ENCODE measurements around the gene MARS1. TPM values are rescaled to one million over a fixed set of nuclear protein-coding genes. Genes with fewer than 3 reads are reported as not detected.

Gene MARS1
- total and polyA plus RNA-seq, 2 experiments from 2014 or later, result 266 to 351 TPM

DNA sequence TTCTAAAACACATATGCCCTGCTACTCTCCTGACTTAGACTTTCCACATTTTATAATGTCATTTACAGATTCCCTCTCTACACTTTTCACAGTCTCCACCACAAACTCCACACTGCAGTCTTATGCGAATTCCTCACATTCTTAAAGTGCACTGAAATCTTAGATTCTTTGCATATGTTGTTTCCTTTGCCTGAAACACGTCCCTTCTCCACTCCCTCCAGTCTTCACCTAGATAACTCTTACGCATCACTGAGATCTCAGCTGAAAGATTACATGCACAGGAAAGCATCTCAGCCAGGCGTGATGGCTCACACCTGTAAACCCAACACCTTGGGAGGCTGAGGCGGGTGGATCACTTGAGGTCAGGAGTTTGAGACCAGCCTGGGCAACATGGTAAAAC lies 4.4 kb upstream of the MARS1 start:
- H3K27ac Mint-ChIP-seq, result no peak overlapping the region
- Histone ChIP-seq H3K4me3 (no peak overlapping the region), H3F3A (replicated peaks; ENCODE audit: low read depth) (peaks cover 2% of the 10 kb centered on the region), H3K9me2 (ENCODE audit: insufficient read depth) (no peaks in the 10 kb centered on the region), H3K36me3 (ENCODE audit: insufficient read depth) (no peaks in the 10 kb centered on the region), H3K79me2 (replicated peaks; ENCODE audit: insufficient read depth) (peaks cover 5% of the 10 kb centered on the region), H3K27ac (ENCODE audit: low read depth) (peak overlapping the region; percentile 1; the same call in 1 of the 2 replicates), H3K4me2 (no peak overlapping the region), H3K4me1 (ENCODE audit: insufficient read depth) (peaks cover 16% of the 10 kb centered on the region), H3K27me3 (ENCODE audit: insufficient read depth) (no peaks in the 10 kb centered on the region), H4K20me1 (replicated peaks; ENCODE audit: insufficient read depth) (peaks cover 1% of the 10 kb centered on the region), H2AFZ (no peak overlapping the region)
- ATAC-seq, result no peak
- H3K27me3 Mint-ChIP-seq (ENCODE audit: insufficient read depth, low read depth, poor library complexity), result peaks cover 17% of the 10 kb centered on the region
- DNase-seq (ENCODE audit: low spot score), result peak; percentile 61
- no peak overlapping the region; the same call in 2 of the 3 replicates for H3K4me3 Mint-ChIP-seq
- no peak for TF ChIP-seq EZH2phosphoT487 (IDR thresholded peaks at IDR 0.05; ENCODE audit: unreplicated experiment)
- no peak for TF ChIP-seq JUNB (IDR thresholded peaks at IDR 0.05; ENCODE audit: unreplicated experiment)
- no peak for TF ChIP-seq EZH2 (IDR thresholded peaks at IDR 0.05; ENCODE audit: low read depth, unreplicated experiment)
- TF ChIP-seq POLR2AphosphoS5 (IDR thresholded peaks at IDR 0.05; ENCODE audit: low read depth), result no peak
- TF ChIP-seq, protein P1, sequence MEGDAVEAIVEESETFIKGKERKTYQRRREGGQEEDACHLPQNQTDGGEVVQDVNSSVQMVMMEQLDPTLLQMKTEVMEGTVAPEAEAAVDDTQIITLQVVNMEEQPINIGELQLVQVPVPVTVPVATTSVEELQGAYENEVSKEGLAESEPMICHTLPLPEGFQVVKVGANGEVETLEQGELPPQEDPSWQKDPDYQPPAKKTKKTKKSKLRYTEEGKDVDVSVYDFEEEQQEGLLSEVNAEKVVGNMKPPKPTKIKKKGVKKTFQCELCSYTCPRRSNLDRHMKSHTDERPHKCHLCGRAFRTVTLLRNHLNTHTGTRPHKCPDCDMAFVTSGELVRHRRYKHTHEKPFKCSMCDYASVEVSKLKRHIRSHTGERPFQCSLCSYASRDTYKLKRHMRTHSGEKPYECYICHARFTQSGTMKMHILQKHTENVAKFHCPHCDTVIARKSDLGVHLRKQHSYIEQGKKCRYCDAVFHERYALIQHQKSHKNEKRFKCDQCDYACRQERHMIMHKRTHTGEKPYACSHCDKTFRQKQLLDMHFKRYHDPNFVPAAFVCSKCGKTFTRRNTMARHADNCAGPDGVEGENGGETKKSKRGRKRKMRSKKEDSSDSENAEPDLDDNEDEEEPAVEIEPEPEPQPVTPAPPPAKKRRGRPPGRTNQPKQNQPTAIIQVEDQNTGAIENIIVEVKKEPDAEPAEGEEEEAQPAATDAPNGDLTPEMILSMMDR (conservative IDR thresholded peaks at IDR 0.05; ENCODE audit: low read depth in 2 of 2), result no peak
- no peak for TF ChIP-seq CREB1 (CRISPR knock-in tag; IDR thresholded peaks at IDR 0.05; ENCODE audit: low read depth)
- TF ChIP-seq, protein P2, sequence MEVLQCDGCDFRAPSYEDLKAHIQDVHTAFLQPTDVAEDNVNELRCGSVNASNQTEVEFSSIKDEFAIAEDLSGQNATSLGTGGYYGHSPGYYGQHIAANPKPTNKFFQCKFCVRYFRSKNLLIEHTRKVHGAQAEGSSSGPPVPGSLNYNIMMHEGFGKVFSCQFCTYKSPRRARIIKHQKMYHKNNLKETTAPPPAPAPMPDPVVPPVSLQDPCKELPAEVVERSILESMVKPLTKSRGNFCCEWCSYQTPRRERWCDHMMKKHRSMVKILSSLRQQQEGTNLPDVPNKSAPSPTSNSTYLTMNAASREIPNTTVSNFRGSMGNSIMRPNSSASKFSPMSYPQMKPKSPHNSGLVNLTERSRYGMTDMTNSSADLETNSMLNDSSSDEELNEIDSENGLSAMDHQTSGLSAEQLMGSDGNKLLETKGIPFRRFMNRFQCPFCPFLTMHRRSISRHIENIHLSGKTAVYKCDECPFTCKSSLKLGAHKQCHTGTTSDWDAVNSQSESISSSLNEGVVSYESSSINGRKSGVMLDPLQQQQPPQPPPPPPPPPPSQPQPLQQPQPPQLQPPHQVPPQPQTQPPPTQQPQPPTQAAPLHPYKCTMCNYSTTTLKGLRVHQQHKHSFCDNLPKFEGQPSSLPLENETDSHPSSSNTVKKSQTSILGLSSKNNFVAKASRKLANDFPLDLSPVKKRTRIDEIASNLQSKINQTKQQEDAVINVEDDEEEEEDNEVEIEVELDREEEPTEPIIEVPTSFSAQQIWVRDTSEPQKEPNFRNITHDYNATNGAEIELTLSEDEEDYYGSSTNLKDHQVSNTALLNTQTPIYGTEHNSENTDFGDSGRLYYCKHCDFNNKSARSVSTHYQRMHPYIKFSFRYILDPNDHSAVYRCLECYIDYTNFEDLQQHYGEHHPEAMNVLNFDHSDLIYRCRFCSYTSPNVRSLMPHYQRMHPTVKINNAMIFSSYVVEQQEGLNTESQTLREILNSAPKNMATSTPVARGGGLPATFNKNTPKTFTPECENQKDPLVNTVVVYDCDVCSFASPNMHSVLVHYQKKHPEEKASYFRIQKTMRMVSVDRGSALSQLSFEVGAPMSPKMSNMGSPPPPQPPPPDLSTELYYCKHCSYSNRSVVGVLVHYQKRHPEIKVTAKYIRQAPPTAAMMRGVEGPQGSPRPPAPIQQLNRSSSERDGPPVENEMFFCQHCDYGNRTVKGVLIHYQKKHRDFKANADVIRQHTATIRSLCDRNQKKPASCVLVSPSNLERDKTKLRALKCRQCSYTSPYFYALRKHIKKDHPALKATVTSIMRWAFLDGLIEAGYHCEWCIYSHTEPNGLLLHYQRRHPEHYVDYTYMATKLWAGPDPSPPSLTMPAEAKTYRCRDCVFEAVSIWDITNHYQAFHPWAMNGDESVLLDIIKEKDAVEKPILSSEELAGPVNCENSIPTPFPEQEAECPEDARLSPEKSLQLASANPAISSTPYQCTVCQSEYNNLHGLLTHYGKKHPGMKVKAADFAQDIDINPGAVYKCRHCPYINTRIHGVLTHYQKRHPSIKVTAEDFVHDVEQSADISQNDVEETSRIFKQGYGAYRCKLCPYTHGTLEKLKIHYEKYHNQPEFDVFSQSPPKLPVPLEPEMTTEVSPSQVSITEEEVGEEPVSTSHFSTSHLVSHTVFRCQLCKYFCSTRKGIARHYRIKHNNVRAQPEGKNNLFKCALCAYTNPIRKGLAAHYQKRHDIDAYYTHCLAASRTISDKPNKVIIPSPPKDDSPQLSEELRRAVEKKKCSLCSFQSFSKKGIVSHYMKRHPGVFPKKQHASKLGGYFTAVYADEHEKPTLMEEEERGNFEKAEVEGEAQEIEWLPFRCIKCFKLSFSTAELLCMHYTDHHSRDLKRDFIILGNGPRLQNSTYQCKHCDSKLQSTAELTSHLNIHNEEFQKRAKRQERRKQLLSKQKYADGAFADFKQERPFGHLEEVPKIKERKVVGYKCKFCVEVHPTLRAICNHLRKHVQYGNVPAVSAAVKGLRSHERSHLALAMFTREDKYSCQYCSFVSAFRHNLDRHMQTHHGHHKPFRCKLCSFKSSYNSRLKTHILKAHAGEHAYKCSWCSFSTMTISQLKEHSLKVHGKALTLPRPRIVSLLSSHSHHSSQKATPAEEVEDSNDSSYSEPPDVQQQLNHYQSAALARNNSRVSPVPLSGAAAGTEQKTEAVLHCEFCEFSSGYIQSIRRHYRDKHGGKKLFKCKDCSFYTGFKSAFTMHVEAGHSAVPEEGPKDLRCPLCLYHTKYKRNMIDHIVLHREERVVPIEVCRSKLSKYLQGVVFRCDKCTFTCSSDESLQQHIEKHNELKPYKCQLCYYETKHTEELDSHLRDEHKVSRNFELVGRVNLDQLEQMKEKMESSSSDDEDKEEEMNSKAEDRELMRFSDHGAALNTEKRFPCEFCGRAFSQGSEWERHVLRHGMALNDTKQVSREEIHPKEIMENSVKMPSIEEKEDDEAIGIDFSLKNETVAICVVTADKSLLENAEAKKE (CRISPR knock-in tag; IDR thresholded peaks at IDR 0.05), result no peak
- no peak for TF ChIP-seq NANOG (IDR thresholded peaks at IDR 0.05; ENCODE audit: borderline replicate concordance)
- TF ChIP-seq, protein P3, sequence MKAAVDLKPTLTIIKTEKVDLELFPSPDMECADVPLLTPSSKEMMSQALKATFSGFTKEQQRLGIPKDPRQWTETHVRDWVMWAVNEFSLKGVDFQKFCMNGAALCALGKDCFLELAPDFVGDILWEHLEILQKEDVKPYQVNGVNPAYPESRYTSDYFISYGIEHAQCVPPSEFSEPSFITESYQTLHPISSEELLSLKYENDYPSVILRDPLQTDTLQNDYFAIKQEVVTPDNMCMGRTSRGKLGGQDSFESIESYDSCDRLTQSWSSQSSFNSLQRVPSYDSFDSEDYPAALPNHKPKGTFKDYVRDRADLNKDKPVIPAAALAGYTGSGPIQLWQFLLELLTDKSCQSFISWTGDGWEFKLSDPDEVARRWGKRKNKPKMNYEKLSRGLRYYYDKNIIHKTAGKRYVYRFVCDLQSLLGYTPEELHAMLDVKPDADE (IDR thresholded peaks at IDR 0.05), result no peak
- TF ChIP-seq ZNF331 (CRISPR knock-in tag; IDR thresholded peaks at IDR 0.05; ENCODE audit: low read depth), result no peak
- no peak for TF ChIP-seq ZNF114 (CRISPR knock-in tag; IDR thresholded peaks at IDR 0.05)
- TF ChIP-seq STAT1 (IDR thresholded peaks at IDR 0.05; ENCODE audit: unreplicated experiment), result no peak
- TF ChIP-seq, protein P4, sequence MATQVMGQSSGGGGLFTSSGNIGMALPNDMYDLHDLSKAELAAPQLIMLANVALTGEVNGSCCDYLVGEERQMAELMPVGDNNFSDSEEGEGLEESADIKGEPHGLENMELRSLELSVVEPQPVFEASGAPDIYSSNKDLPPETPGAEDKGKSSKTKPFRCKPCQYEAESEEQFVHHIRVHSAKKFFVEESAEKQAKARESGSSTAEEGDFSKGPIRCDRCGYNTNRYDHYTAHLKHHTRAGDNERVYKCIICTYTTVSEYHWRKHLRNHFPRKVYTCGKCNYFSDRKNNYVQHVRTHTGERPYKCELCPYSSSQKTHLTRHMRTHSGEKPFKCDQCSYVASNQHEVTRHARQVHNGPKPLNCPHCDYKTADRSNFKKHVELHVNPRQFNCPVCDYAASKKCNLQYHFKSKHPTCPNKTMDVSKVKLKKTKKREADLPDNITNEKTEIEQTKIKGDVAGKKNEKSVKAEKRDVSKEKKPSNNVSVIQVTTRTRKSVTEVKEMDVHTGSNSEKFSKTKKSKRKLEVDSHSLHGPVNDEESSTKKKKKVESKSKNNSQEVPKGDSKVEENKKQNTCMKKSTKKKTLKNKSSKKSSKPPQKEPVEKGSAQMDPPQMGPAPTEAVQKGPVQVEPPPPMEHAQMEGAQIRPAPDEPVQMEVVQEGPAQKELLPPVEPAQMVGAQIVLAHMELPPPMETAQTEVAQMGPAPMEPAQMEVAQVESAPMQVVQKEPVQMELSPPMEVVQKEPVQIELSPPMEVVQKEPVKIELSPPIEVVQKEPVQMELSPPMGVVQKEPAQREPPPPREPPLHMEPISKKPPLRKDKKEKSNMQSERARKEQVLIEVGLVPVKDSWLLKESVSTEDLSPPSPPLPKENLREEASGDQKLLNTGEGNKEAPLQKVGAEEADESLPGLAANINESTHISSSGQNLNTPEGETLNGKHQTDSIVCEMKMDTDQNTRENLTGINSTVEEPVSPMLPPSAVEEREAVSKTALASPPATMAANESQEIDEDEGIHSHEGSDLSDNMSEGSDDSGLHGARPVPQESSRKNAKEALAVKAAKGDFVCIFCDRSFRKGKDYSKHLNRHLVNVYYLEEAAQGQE (IDR thresholded peaks at IDR 0.05; ENCODE audit: unreplicated experiment), result no peak
- peaks cover 8% of the 10 kb centered on the region for H3K36me3 Mint-ChIP-seq (ENCODE audit: low read depth)
- H3K4me1 Mint-ChIP-seq, result peaks cover 22% of the 10 kb centered on the region
- no peaks in the 10 kb centered on the region for H3K9me3 Mint-ChIP-seq

Measured in GM23338 (cell line).